ENCODE measurements around the gene NKX1-1.

The NKX1-1 gene

GRCh38 chr4:1416051-1416947 lies 10.1 kb upstream of the NKX1-1 start:
- DNase-seq = no peak

GRCh38 chr4:1415681-1415981 lies 9.4 kb upstream of the NKX1-1 start:
- no peak for DNase-seq

- no peak for DNase-seq
Measured at GRCh38 chr4:1414831-1415680, 8.8 kb upstream of the NKX1-1 start.

GRCh38 chr4:1413687-1414479 lies 7.6 kb upstream of the NKX1-1 start:
- no peak for DNase-seq

GRCh38 chr4:1413204-1413663 lies 7.0 kb upstream of the NKX1-1 start:
- DNase-seq = no peak

- no peak for DNase-seq
Measured at GRCh38 chr4:1412376-1413203, 6.3 kb upstream of the NKX1-1 start.

GRCh38 chr4:1411436-1412375 lies 5.5 kb upstream of the NKX1-1 start:
- DNase-seq = no peak

GRCh38 chr4:1410491-1411325 lies 4.5 kb upstream of the NKX1-1 start:
- no peak for DNase-seq

GRCh38 chr4:1409491-1410425 lies 3.5 kb upstream of the NKX1-1 start:
- DNase-seq = no peak

- no peak for DNase-seq
Measured at GRCh38 chr4:1409079-1409478, 2.8 kb upstream of the NKX1-1 start.

- no peak for DNase-seq
Measured at GRCh38 chr4:1408418-1408817, 2.2 kb upstream of the NKX1-1 start.

- DNase-seq = no peak
Measured at GRCh38 chr4:1407657-1408333, 1.6 kb upstream of the NKX1-1 start.

GRCh38 chr4:1406981-1407656 lies 877 bp upstream of the NKX1-1 start:
- DNase-seq = no peak

GRCh38 chr4:1405636-1406393 lies 427 bp downstream of the NKX1-1 start:
- no peak for DNase-seq

- DNase-seq = no peak
Measured at GRCh38 chr4:1405254-1405635, 997 bp downstream of the NKX1-1 start.

GRCh38 chr4:1404573-1405253 lies 1.5 kb downstream of the NKX1-1 start:
- DNase-seq = no peak
